NCI-H2196 treated with DMSO at 0.1 percent for 48 hours (cell line): Measurements from ENCODE around the gene IRX4.

Source experiments
- DNase-seq: peaks from one replicate; lab custom pipeline; 2025; ENCODE audit not compliant: unreplicated experiment; lab: John Stamatoyannopoulos, UW

The IRX4 gene

GRCh38 chr5:1840741-1841521, 41.8 kb downstream of the IRX4 start:
- no peak for DNase-seq

GRCh38 chr5:1840071-1840547, 42.6 kb downstream of the IRX4 start:
- no peak for DNase-seq

- no peak for DNase-seq
Measured at GRCh38 chr5:1838013-1838412, 44.7 kb downstream of the IRX4 start.

GRCh38 chr5:1836891-1837880, 45.5 kb downstream of the IRX4 start:
- DNase-seq, result no peak

- DNase-seq, result no peak
Measured at GRCh38 chr5:1836176-1836890, 46.4 kb downstream of the IRX4 start.

- DNase-seq, result no peak
Measured at GRCh38 chr5:1835431-1835830, 47.3 kb downstream of the IRX4 start.

GRCh38 chr5:1834721-1835429, 47.9 kb downstream of the IRX4 start:
- DNase-seq, result no peak

GRCh38 chr5:1834022-1834551, 48.6 kb downstream of the IRX4 start:
- no peak for DNase-seq

GRCh38 chr5:1833264-1834021, 49.3 kb downstream of the IRX4 start:
- no peak for DNase-seq

GRCh38 chr5:1832511-1833250, 50.0 kb downstream of the IRX4 start:
- DNase-seq, result no peak

GRCh38 chr5:1831677-1832313, 50.9 kb downstream of the IRX4 start:
- no peak for DNase-seq

- DNase-seq, result no peak
Measured at GRCh38 chr5:1831257-1831656, 51.5 kb downstream of the IRX4 start.

- DNase-seq, result no peak
Measured at GRCh38 chr5:1830571-1831228, 52.0 kb downstream of the IRX4 start.

- DNase-seq, result no peak
Measured at GRCh38 chr5:1827886-1828397, 54.8 kb downstream of the IRX4 start.
